Measurements from ENCODE around the gene C19orf12.

DNA sequence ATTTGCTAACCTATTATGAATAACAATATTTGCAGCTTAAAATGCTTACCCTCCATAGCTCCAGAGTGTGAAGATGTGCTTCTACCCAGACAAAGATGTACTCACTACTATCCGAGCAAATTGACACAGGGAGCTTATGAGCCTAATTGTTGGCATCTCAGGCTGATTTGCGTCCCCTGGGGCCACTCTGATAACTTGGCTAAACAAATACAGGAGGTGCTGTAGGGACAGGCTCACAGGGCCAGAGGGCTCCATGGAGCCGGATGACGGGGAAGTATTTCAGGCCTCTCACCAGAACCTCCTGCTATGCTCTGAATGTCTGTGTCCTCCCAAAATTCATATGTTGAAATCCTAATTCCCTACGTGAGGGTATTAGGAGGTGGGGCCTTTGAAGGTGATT, 26.7 kb upstream of the C19orf12 start:
- TF ChIP-seq ZFP30 (CRISPR knock-in tag; IDR thresholded peaks at IDR 0.05) (no peak), PPARA (CRISPR knock-in tag; IDR thresholded peaks at IDR 0.05; ENCODE audit: borderline replicate concordance) (no peak), RARB (CRISPR knock-in tag; IDR thresholded peaks at IDR 0.05) (no peak)
- TF ChIP-seq, protein P1, sequence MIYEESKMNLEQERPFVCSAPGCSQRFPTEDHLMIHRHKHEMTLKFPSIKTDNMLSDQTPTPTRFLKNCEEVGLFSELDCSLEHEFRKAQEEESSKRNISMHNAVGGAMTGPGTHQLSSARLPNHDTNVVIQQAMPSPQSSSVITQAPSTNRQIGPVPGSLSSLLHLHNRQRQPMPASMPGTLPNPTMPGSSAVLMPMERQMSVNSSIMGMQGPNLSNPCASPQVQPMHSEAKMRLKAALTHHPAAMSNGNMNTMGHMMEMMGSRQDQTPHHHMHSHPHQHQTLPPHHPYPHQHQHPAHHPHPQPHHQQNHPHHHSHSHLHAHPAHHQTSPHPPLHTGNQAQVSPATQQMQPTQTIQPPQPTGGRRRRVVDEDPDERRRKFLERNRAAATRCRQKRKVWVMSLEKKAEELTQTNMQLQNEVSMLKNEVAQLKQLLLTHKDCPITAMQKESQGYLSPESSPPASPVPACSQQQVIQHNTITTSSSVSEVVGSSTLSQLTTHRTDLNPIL (CRISPR knock-in tag; IDR thresholded peaks at IDR 0.05; ENCODE audit: low read depth): no peak

Measured in SK-N-SH treated with all-trans-retinoic acid at 6 μM for 48 hours (cell line).